HG03565 (cell line): Measurements from ENCODE around the gene GATB.
"Not testable (repeated sequence)": the region's sequence is repeated elsewhere in the genome, so short reads cannot be mapped to it uniquely, and the experiment has no call there.

Source experiments
- ATAC-seq: cut with Tn5 transposase; IDR thresholded peaks from one replicate; pipeline ENCODE4 v1.9.1; 2021; ENCODE audit warnings: mild to moderate bottlenecking, moderate library complexity; ENCODE audit not compliant: unreplicated experiment

The GATB gene

GRCh38 chr4:151736361-151736760 lies 24.4 kb downstream of the GATB start:
- no peak for ATAC-seq

- not testable (repeated sequence) for ATAC-seq
Measured at GRCh38 chr4:151731670-151732069, 29.1 kb downstream of the GATB start.

GRCh38 chr4:151729731-151730559 lies 30.9 kb downstream of the GATB start:
- no peak for ATAC-seq

- no peak for ATAC-seq
Measured at GRCh38 chr4:151728679-151729078, 32.1 kb downstream of the GATB start.

- ATAC-seq: no peak
Measured at GRCh38 chr4:151728006-151728405, 32.8 kb downstream of the GATB start.

- ATAC-seq: no peak
Measured at GRCh38 chr4:151727365-151727764, 33.4 kb downstream of the GATB start.

- ATAC-seq: no peak
Measured at GRCh38 chr4:151725087-151725486, 35.7 kb downstream of the GATB start.

- no peak for ATAC-seq
Measured at GRCh38 chr4:151721916-151722315, 38.9 kb downstream of the GATB start.

GRCh38 chr4:151721466-151721865 lies 39.3 kb downstream of the GATB start:
- ATAC-seq: no peak

GRCh38 chr4:151719956-151720334 lies 40.9 kb downstream of the GATB start:
- ATAC-seq: no peak

GRCh38 chr4:151718984-151719955 lies 41.5 kb downstream of the GATB start:
- ATAC-seq: no peak

GRCh38 chr4:151717909-151718628 lies 42.7 kb downstream of the GATB start:
- no peak for ATAC-seq

- ATAC-seq: no peak
Measured at GRCh38 chr4:151717314-151717713, 43.5 kb downstream of the GATB start.

GRCh38 chr4:151716324-151716723 lies 44.5 kb downstream of the GATB start:
- no peak for ATAC-seq

- no peak for ATAC-seq
Measured at GRCh38 chr4:151715881-151716280, 44.9 kb downstream of the GATB start.

GRCh38 chr4:151712777-151713176 lies 48.0 kb downstream of the GATB start:
- no peak for ATAC-seq

GRCh38 chr4:151711646-151712045 lies 49.2 kb downstream of the GATB start:
- no peak for ATAC-seq

GRCh38 chr4:151709587-151709986 lies 51.2 kb downstream of the GATB start:
- no peak for ATAC-seq

- ATAC-seq: no peak
Measured at GRCh38 chr4:151709071-151709470, 51.7 kb downstream of the GATB start.

GRCh38 chr4:151708100-151708499 lies 52.7 kb downstream of the GATB start:
- no peak for ATAC-seq

GRCh38 chr4:151703401-151703800 lies 57.4 kb downstream of the GATB start:
- ATAC-seq: no peak
